Memory B cell (primary cell): ENCODE data around the gene UBR1.
"Not testable (repeated sequence)": the region's sequence is repeated elsewhere in the genome, so short reads cannot be mapped to it uniquely, and the experiment has no call there.

ENCODE experiments used
- ATAC-seq: fragments of 150-1000 bp; cut with Tn5 transposase; 2 replicates; pipeline ENCODE4 v1.10.0; 2021; ENCODE audit warnings: low read depth, mild to moderate bottlenecking, moderate library complexity
- DNase-seq, 2 donors: peaks; one replicate each; pipeline ENCODE4 v3.0.0; 2022; ENCODE audit warnings: low spot score in 2 of 2
- H3K27ac Mint-ChIP-seq: one replicate; pipeline ENCODE4 v1.8.0; 2022; ENCODE audit warnings: mild to moderate bottlenecking, moderate library complexity, mixed read lengths
- H3K27me3 Mint-ChIP-seq: one replicate; pipeline ENCODE4 v1.8.0; 2022; ENCODE audit warnings: mixed read lengths
- H3K36me3 Mint-ChIP-seq: one replicate; pipeline ENCODE4 v1.8.0; 2022; ENCODE audit warnings: mild to moderate bottlenecking, mixed read lengths
- H3K4me1 Mint-ChIP-seq: one replicate; pipeline ENCODE4 v1.8.0; 2022; ENCODE audit warnings: mixed read lengths
- H3K4me3 Mint-ChIP-seq: one replicate; pipeline ENCODE4 v1.8.0; 2022; ENCODE audit warnings: mild to moderate bottlenecking, moderate library complexity, mixed read lengths
- H3K9me3 Mint-ChIP-seq: one replicate; pipeline ENCODE4 v1.8.0; 2022; ENCODE audit warnings: mixed read lengths

Gene UBR1

GRCh38 chr15:43128174-43128979 lies 22.5 kb upstream of the UBR1 start:
- not testable (repeated sequence) for ATAC-seq, H3K36me3 Mint-ChIP-seq, H3K4me1 Mint-ChIP-seq, H3K9me3 Mint-ChIP-seq, H3K4me3 Mint-ChIP-seq, H3K27me3 Mint-ChIP-seq, DNase-seq, H3K27ac Mint-ChIP-seq

GRCh38 chr15:43127752-43128151 lies 21.9 kb upstream of the UBR1 start:
- Mint-ChIP-seq H3K4me3 (no peak overlapping the region), H3K27me3 (no peaks in the 10 kb centered on the region), H3K36me3 (peaks cover 5% of the 10 kb centered on the region), H3K9me3 (peaks cover 7% of the 10 kb centered on the region), H3K27ac (no peak overlapping the region), H3K4me1 (peaks cover 5% of the 10 kb centered on the region)
- DNase-seq, result no peak
- ATAC-seq, result no peak

GRCh38 chr15:43126356-43126755 lies 20.5 kb upstream of the UBR1 start:
- Mint-ChIP-seq H3K4me3 (no peak overlapping the region), H3K4me1 (peaks cover 12% of the 10 kb centered on the region), H3K9me3 (peaks cover 7% of the 10 kb centered on the region), H3K27me3 (no peaks in the 10 kb centered on the region), H3K36me3 (peaks cover 5% of the 10 kb centered on the region), H3K27ac (no peak overlapping the region)
- no peak for DNase-seq
- ATAC-seq, result no peak

- Mint-ChIP-seq H3K27me3 (no peaks in the 10 kb centered on the region), H3K27ac (no peak overlapping the region), H3K9me3 (peaks cover 7% of the 10 kb centered on the region), H3K4me1 (peaks cover 12% of the 10 kb centered on the region), H3K4me3 (no peak overlapping the region), H3K36me3 (peaks cover 5% of the 10 kb centered on the region)
- no peak for ATAC-seq
- DNase-seq, result no peak
These were observed 19.3 kb upstream of the UBR1 start for GRCh38 chr15:43125100-43125661.

GRCh38 chr15:43121863-43122262 lies 16.0 kb upstream of the UBR1 start:
- ATAC-seq, result no peak
- no peaks in the 10 kb centered on the region for H3K9me3 Mint-ChIP-seq
- peak overlapping the region; percentile 27 for H3K4me3 Mint-ChIP-seq
- no peaks in the 10 kb centered on the region for H3K27me3 Mint-ChIP-seq
- DNase-seq, result no peak
- peak overlapping the region; percentile 93 for H3K27ac Mint-ChIP-seq
- no peaks in the 10 kb centered on the region for H3K36me3 Mint-ChIP-seq
- H3K4me1 Mint-ChIP-seq, result peaks cover 27% of the 10 kb centered on the region

- Mint-ChIP-seq H3K36me3 (no peaks in the 10 kb centered on the region), H3K4me1 (peaks cover 27% of the 10 kb centered on the region), H3K27ac (peak overlapping the region; percentile 48), H3K27me3 (no peaks in the 10 kb centered on the region), H3K4me3 (no peak overlapping the region), H3K9me3 (no peaks in the 10 kb centered on the region)
- DNase-seq, result no peak
- no peak for ATAC-seq
These were observed 13.0 kb upstream of the UBR1 start for GRCh38 chr15:43118829-43119228.

GRCh38 chr15:43118286-43118685 lies 12.4 kb upstream of the UBR1 start:
- H3K27me3 Mint-ChIP-seq, result no peaks in the 10 kb centered on the region
- ATAC-seq (peak; percentile 69), DNase-seq (no peak)
- no peaks in the 10 kb centered on the region for H3K9me3 Mint-ChIP-seq
- peaks cover 25% of the 10 kb centered on the region for H3K4me1 Mint-ChIP-seq
- peak overlapping the region; percentile 48 for H3K27ac Mint-ChIP-seq
- no peaks in the 10 kb centered on the region for H3K36me3 Mint-ChIP-seq
- no peak overlapping the region for H3K4me3 Mint-ChIP-seq

- DNase-seq (no peak), ATAC-seq (no peak)
- Mint-ChIP-seq H3K4me3 (no peak overlapping the region), H3K27me3 (peaks cover 1% of the 10 kb centered on the region), H3K9me3 (no peaks in the 10 kb centered on the region), H3K4me1 (peaks cover 3% of the 10 kb centered on the region), H3K27ac (no peak overlapping the region), H3K36me3 (no peaks in the 10 kb centered on the region)
These were observed 5.5 kb upstream of the UBR1 start for GRCh38 chr15:43111354-43111753.

- H3K36me3 Mint-ChIP-seq, result peaks cover 3% of the 10 kb centered on the region
- DNase-seq (no peak), ATAC-seq (no peak)
- peaks cover 19% of the 10 kb centered on the region for H3K4me1 Mint-ChIP-seq
- H3K27ac Mint-ChIP-seq, result no peak overlapping the region
- H3K9me3 Mint-ChIP-seq, result no peaks in the 10 kb centered on the region
- peaks cover 1% of the 10 kb centered on the region for H3K27me3 Mint-ChIP-seq
- no peak overlapping the region for H3K4me3 Mint-ChIP-seq
These were observed 1.9 kb upstream of the UBR1 start for GRCh38 chr15:43107751-43108150.

GRCh38 chr15:43106486-43106829 lies 620 bp upstream of the UBR1 start:
- Mint-ChIP-seq H3K27me3 (peaks cover 1% of the 10 kb centered on the region), H3K36me3 (peaks cover 10% of the 10 kb centered on the region), H3K9me3 (no peaks in the 10 kb centered on the region), H3K4me3 (peak overlapping the region; percentile 98), H3K4me1 (peaks cover 24% of the 10 kb centered on the region), H3K27ac (peak overlapping the region; percentile 99)
- DNase-seq (no peak), ATAC-seq (no peak)

- Mint-ChIP-seq H3K4me3 (peak overlapping the region; percentile 98), H3K36me3 (peaks cover 17% of the 10 kb centered on the region), H3K27me3 (peaks cover 1% of the 10 kb centered on the region), H3K9me3 (no peaks in the 10 kb centered on the region), H3K4me1 (peaks cover 30% of the 10 kb centered on the region), H3K27ac (peak overlapping the region; percentile 99)
- peak in 1 of 2 donors; percentile 9 for DNase-seq
- peak; percentile 46 for ATAC-seq
These were observed 631 bp downstream of the UBR1 start for GRCh38 chr15:43105077-43105736.

- DNase-seq (no peak), ATAC-seq (no peak)
- Mint-ChIP-seq H3K9me3 (no peaks in the 10 kb centered on the region), H3K27ac (no peak overlapping the region), H3K36me3 (peaks cover 22% of the 10 kb centered on the region), H3K4me1 (peaks cover 34% of the 10 kb centered on the region), H3K4me3 (no peak overlapping the region), H3K27me3 (peaks cover 1% of the 10 kb centered on the region)
These were observed 1.4 kb downstream of the UBR1 start for GRCh38 chr15:43104426-43104825.

- H3K27me3 Mint-ChIP-seq, result peaks cover 1% of the 10 kb centered on the region
- ATAC-seq, result no peak
- no peak for DNase-seq
- no peak overlapping the region for H3K27ac Mint-ChIP-seq
- H3K36me3 Mint-ChIP-seq, result peaks cover 22% of the 10 kb centered on the region
- no peak overlapping the region for H3K4me3 Mint-ChIP-seq
- no peaks in the 10 kb centered on the region for H3K9me3 Mint-ChIP-seq
- peaks cover 34% of the 10 kb centered on the region for H3K4me1 Mint-ChIP-seq
These were observed 1.9 kb downstream of the UBR1 start for GRCh38 chr15:43103907-43104306.

GRCh38 chr15:43102187-43102586 lies 3.7 kb downstream of the UBR1 start:
- ATAC-seq (no peak), DNase-seq (no peak)
- H3K4me3 Mint-ChIP-seq, result no peak overlapping the region
- H3K27ac Mint-ChIP-seq, result no peak overlapping the region
- H3K9me3 Mint-ChIP-seq, result no peaks in the 10 kb centered on the region
- peaks cover 27% of the 10 kb centered on the region for H3K36me3 Mint-ChIP-seq
- peaks cover 40% of the 10 kb centered on the region for H3K4me1 Mint-ChIP-seq
- H3K27me3 Mint-ChIP-seq, result no peaks in the 10 kb centered on the region
